SJSA1 (cell line): ENCODE results near the gene MFN1. TPM values are rescaled to one million over a fixed set of nuclear protein-coding genes. Genes with fewer than 3 reads are reported as not detected.

Experiments
- DNase-seq, 2 experiments: peaks; one replicate each; pipeline ENCODE4 v3.0.0-alpha.2; 2015 to 2020; ENCODE audit warnings: low spot score in 2 of 2, low read depth in 1 of 2
- H3K27ac ChIP-seq: fragments of 250-450 bp; sonication (Bioruptor Pico); 2 replicates; pipeline ENCODE4 v1.5.1; 2020; ENCODE audit warnings: mild to moderate bottlenecking, moderate library complexity
- H3K27me3 ChIP-seq: fragments of 250-450 bp; sonication (Bioruptor Pico); replicated peaks from 2 replicates; pipeline ENCODE4 v1.5.1; 2020; ENCODE audit warnings: mild to moderate bottlenecking, moderate library complexity
- H3K36me3 ChIP-seq: fragments of 250-450 bp; sonication (Bioruptor Pico); 2 replicates; pipeline ENCODE4 v1.5.1; 2020; ENCODE audit warnings: mild to moderate bottlenecking
- H3K4me1 ChIP-seq: fragments of 250-450 bp; sonication (Bioruptor Pico); replicated peaks from 2 replicates; pipeline ENCODE4 v1.6.1; 2021; ENCODE audit warnings: mild to moderate bottlenecking
- H3K4me3 ChIP-seq: fragments of 250-450 bp; sonication (Bioruptor Pico); 2 replicates; pipeline ENCODE4 v1.5.1; 2020; ENCODE audit warnings: mild to moderate bottlenecking
- H3K9me3 ChIP-seq: fragments of 250-450 bp; sonication (Bioruptor Pico); replicated peaks from 2 replicates; pipeline ENCODE4 v1.5.1; 2020; ENCODE audit warnings: mild to moderate bottlenecking
- total RNA-seq: library from RNA; depleted of rRNA; stranded (reverse); fragments of >200 nt; shearing (Covaris generic); gene quantifications from 2 replicates; pipeline ENCODE4 v1.2.3, GENCODE V29; 2014

Gene MFN1
- total RNA-seq, 1 experiment from 2014 or later = 29.7 TPM

- peak; percentile 86 to 92 for DNase-seq
These were observed 25.0 kb upstream of the MFN1 start, which contains the start of gene ZNF639 for GRCh38 chr3:179322286-179323196. TSS of gene ZNF639 (plus strand) at chr3:179323031. CDS start at chr3:179328294, 5,263 bp downstream.

DNA sequence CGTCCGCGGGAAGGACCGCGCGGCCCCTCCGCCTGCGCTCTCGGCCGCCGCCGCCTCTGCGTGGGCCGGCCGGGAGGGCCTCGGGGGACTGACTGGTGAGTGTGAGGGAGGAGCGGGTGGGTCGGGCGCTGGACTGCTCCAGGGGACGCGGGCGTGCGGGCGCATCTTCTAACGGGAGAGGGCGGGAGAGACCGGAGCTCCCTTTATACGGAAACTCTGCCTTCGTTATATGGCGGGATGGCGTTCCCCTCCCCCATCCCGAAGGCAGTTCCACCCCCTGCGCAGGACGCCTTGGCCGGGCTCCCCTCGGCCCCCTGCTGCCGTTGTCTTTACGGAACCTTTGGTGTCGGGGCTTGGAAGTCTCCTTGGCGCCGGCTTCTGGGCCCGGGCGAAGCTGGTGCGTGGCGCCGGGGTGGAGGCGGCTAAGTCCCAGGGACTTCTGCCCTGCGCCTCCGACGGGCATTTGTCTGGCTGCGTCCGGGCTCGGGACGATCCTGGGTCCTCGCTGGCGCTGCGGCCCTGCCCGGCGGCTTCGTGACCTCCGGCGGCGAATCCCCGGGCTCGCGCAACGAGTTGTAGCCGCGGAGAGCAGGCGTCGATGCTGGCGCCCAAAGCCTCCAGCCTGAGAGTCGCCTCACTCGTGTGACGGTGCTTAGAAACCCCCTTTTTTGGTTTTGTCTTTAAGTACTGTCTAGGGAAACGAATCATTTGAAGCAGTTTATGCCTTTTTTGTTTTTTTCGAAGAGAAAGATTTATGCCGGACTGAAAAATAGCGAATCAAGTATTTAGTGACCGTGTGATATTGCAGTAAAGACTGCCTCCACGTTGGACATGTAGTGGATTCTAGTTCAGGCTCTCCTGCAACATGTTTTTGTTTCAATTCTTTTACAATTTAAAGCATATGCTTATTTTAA is 24.1 kb upstream of the MFN1 start:
- Histone ChIP-seq H3K4me3 (peak overlapping the region; percentile 100), H3K9me3 (peaks cover 8% of the 10 kb centered on the region; the same call in 1 of the 2 replicates), H3K27me3 (no peaks in the 10 kb centered on the region), H3K36me3 (peaks cover 40% of the 10 kb centered on the region), H3K27ac (peak overlapping the region; percentile 85), H3K4me1 (peaks cover 20% of the 10 kb centered on the region)
- DNase-seq = peak; percentile 77

More at GRCh38 chr3:179322286-179323196, 25.0 kb upstream of the MFN1 start, which contains the start of gene ZNF639:
- peak within 1 kb of the TSS; percentile 85 for H3K27ac ChIP-seq
- H3K27me3 ChIP-seq = no peaks in the 10 kb centered on the region
- H3K36me3 ChIP-seq = peaks cover 31% of the 10 kb centered on the region
- H3K4me1 ChIP-seq = peaks cover 20% of the 10 kb centered on the region
- H3K4me3 ChIP-seq = peak within 1 kb of the TSS; percentile 100
- peaks cover 8% of the 10 kb centered on the region; the same call in 1 of the 2 replicates for H3K9me3 ChIP-seq

DNA sequence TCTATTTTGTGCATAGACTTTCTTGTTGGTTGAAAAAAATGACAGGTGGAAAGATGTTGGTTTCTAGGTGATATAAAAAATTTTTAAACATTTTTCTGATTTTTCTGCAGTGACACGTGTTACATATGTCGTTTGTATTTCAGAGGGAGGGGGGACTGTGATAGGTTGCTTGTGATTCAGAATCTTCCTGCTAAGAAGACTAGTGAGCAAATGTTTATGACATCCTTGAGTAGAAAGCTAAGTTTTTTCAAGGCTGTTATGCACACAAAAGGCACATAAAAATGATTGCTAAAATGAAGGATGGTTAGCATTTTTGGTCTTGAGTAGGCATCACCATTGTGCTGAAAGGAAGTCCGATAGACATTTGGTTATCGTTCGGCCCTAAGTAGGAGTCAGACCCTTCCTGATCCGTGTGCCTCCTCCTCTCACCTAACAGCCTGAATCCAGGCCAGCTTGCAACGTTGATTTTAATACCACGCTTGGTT is 23.2 kb upstream of the MFN1 start:
- peaks cover 49% of the 10 kb centered on the region for H3K36me3 ChIP-seq
- H3K27ac ChIP-seq = peak overlapping the region; percentile 85; the same call in 1 of the 2 replicates
- H3K4me3 ChIP-seq = peak overlapping the region; percentile 100
- DNase-seq = peak in 1 of 2 experiments; percentile 37
- peaks cover 8% of the 10 kb centered on the region; the same call in 1 of the 2 replicates for H3K9me3 ChIP-seq
- no peaks in the 10 kb centered on the region for H3K27me3 ChIP-seq
- H3K4me1 ChIP-seq = peaks cover 20% of the 10 kb centered on the region

DNA sequence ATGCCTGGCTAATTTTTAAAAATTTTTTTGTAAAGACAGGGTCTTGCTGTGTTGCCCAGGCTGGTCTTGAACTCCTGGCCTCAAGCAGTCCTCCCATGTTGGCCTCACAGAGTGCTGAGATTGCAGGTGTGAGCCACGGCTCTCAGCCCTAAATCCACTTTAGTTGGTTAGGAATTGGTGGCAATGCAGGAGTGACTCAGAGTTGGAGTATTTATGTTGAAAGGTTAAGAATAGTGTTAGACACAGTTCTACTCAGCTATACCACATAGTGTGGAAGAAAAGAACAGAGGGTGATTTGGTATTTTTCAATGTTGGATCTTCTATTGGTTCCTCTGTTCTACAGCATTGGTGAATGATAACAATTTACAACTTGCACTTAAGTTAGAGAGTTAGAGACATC is 17.1 kb upstream of the MFN1 start:
- DNase-seq = no peak
- peaks cover 92% of the 10 kb centered on the region for H3K36me3 ChIP-seq
- no peak overlapping the region for H3K4me3 ChIP-seq
- no peaks in the 10 kb centered on the region for H3K9me3 ChIP-seq
- no peak overlapping the region for H3K27ac ChIP-seq
- no peaks in the 10 kb centered on the region for H3K4me1 ChIP-seq
- no peaks in the 10 kb centered on the region for H3K27me3 ChIP-seq

GRCh38 chr3:179332240-179332639 is 15.3 kb upstream of the MFN1 start:
- Histone ChIP-seq H3K36me3 (peaks cover 91% of the 10 kb centered on the region), H3K27ac (no peak overlapping the region), H3K4me1 (no peaks in the 10 kb centered on the region), H3K4me3 (no peak overlapping the region), H3K9me3 (no peaks in the 10 kb centered on the region), H3K27me3 (no peaks in the 10 kb centered on the region)
- no peak for DNase-seq

DNA sequence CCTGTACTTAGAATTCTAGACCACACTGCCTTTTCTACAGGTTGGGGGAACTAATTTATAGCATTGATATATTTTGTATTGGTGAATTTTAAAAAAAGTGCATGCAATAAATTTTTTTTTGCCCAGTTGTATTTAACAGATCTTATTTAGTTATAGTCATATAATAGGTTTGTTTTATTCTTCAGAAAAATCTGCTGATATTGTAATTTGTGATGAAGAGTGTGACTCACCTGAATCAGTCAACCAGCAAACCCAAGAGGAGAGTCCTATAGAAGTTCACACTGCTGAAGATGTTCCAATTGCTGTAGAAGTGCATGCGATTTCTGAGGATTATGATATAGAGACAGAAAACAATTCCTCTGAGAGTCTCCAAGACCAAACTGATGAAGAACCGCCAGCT is 14.4 kb upstream of the MFN1 start:
- no peaks in the 10 kb centered on the region for H3K9me3 ChIP-seq
- no peak for DNase-seq
- H3K36me3 ChIP-seq = peaks cover 88% of the 10 kb centered on the region
- no peak overlapping the region for H3K27ac ChIP-seq
- H3K27me3 ChIP-seq = no peaks in the 10 kb centered on the region
- H3K4me3 ChIP-seq = no peak overlapping the region
- no peaks in the 10 kb centered on the region for H3K4me1 ChIP-seq

GRCh38 chr3:179336345-179336929 is 11.1 kb upstream of the MFN1 start:
- DNase-seq = no peak
- peaks cover 56% of the 10 kb centered on the region for H3K36me3 ChIP-seq
- no peak overlapping the region for H3K4me3 ChIP-seq

DNA sequence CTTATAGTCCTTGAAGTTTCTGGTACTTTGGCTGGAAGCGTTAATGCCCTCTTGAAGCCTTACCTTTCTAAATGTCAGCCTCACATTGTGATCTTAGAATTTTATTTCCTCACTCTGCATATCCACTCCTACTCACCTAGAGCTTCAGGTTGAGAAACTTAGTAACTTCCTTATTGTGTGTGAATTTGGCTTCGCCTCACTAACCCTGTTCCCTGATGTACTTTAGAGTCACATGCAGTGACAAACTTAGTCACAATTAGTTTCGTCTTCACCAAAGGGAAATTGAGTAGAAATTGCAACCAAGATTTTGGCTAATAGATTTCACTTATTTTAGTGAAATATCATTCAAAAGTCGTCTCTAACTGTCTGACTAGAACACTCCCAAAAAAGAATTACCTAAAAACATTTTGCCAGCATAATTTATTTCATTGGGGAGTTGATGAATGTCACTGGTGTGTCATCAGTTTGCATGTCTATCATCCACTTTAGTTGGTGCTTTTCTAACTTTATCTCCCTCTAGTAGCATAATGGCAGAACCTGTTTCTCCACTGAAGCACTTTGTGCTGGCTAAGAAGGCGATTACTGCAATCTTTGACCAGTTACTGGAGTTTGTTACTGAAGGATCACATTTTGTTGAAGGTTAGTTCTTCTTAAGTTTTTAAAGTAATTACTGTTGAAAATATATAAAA is 960 bp downstream of the MFN1 start:
- Histone ChIP-seq H3K9me3 (no peaks in the 10 kb centered on the region), H3K4me3 (peak overlapping the region; percentile 62), H3K4me1 (peaks cover 10% of the 10 kb centered on the region), H3K27ac (no peak overlapping the region), H3K36me3 (peaks cover 29% of the 10 kb centered on the region), H3K27me3 (no peaks in the 10 kb centered on the region)
- no peak for DNase-seq

More at GRCh38 chr3:179336345-179336929, 11.1 kb upstream of the MFN1 start:
- no peaks in the 10 kb centered on the region for H3K4me1 ChIP-seq
- no peaks in the 10 kb centered on the region for H3K9me3 ChIP-seq
- H3K27me3 ChIP-seq = no peaks in the 10 kb centered on the region
- H3K27ac ChIP-seq = no peak overlapping the region

- no peak for DNase-seq
- Histone ChIP-seq H3K27me3 (no peaks in the 10 kb centered on the region), H3K36me3 (peaks cover 63% of the 10 kb centered on the region), H3K4me1 (no peaks in the 10 kb centered on the region), H3K4me3 (no peak overlapping the region), H3K9me3 (no peaks in the 10 kb centered on the region), H3K27ac (no peak overlapping the region)
These were observed 8.5 kb downstream of the MFN1 start for GRCh38 chr3:179355996-179356395.

GRCh38 chr3:179363332-179363731 is 15.8 kb downstream of the MFN1 start:
- DNase-seq = no peak
- Histone ChIP-seq H3K27me3 (no peaks in the 10 kb centered on the region), H3K4me3 (no peak overlapping the region), H3K9me3 (no peaks in the 10 kb centered on the region), H3K27ac (no peak overlapping the region), H3K36me3 (peaks cover 48% of the 10 kb centered on the region), H3K4me1 (no peaks in the 10 kb centered on the region)

DNA sequence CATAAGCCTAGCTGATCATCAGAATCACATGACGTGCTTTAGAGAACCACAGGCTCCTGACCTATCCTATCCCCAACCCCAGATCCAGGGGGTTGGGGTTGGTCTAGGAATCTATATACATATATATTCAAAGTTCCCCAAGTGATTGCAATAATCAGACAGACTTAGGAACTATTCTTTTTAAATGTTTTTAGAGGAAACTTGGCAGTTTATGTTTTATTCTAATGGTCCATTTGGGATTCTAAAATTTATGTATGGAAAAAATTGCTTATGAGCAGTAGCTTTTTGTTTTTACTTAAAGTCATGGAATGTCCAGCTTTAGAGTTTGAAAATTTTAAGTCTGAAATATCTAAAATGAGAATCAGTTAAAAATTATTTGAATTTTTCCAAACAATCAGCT is 22.1 kb downstream of the MFN1 start:
- Histone ChIP-seq H3K9me3 (no peaks in the 10 kb centered on the region), H3K27ac (no peak overlapping the region), H3K4me1 (no peaks in the 10 kb centered on the region), H3K36me3 (peaks cover 23% of the 10 kb centered on the region), H3K4me3 (no peak overlapping the region), H3K27me3 (no peaks in the 10 kb centered on the region)
- no peak for DNase-seq

DNA sequence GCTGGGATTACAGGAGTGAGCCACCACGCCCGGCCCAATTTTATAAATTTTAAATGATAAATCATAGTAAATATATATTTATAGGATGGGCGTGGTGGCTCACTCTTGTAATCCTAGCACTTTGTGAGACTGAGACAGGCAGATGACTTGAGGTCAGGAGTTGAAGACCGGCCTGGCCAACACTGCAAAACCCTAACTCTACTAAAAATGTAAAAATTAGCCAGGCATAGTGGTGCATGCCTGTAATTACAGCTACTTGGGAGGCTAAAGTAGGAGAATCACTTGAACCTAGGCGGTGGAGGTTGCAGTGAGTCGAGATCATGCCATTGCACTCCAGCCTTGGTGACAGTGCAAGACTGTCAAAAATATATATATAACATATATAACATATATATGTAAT is 26.4 kb downstream of the MFN1 start:
- Histone ChIP-seq H3K27me3 (no peaks in the 10 kb centered on the region), H3K9me3 (no peaks in the 10 kb centered on the region), H3K27ac (no peak overlapping the region), H3K4me1 (no peaks in the 10 kb centered on the region), H3K36me3 (peaks cover 35% of the 10 kb centered on the region), H3K4me3 (no peak overlapping the region)
- DNase-seq = no peak
